Stimulated activated effector memory CD8-positive, alpha-beta T cell treated with anti-CD3 and anti-CD28 coated beads, Interleukin-12 subunit alpha, Interleukin-12 subunit beta, amount 100 ng/mL, for 72 hours (primary cell): ENCODE results near the gene MAP3K5.
"Not testable (repeated sequence)": the region's sequence is repeated elsewhere in the genome, so short reads cannot be mapped to it uniquely, and the experiment has no call there.

Experiments used
- ATAC-seq: fragments of 150-1000 bp; cut with Tn5 transposase; 2 replicates; pipeline ENCODE4 v1.10.0; 2021
- DNase-seq, 2 donors: peaks; one replicate each; pipeline ENCODE4 v3.0.0; 2021 to 2022; ENCODE audit warnings: low spot score in 2 of 2
- H3K27ac Mint-ChIP-seq: one replicate; pipeline ENCODE4 v1.8.0; 2022; ENCODE audit warnings: mild to moderate bottlenecking, mixed read lengths
- H3K36me3 Mint-ChIP-seq: one replicate; pipeline ENCODE4 v1.8.0; 2022; ENCODE audit warnings: mild to moderate bottlenecking, mixed read lengths
- H3K4me1 Mint-ChIP-seq: one replicate; pipeline ENCODE4 v1.8.0; 2022; ENCODE audit warnings: mixed read lengths
- H3K4me3 Mint-ChIP-seq: one replicate; pipeline ENCODE4 v1.8.0; 2022; ENCODE audit warnings: mild to moderate bottlenecking, mixed read lengths
- H3K9me3 Mint-ChIP-seq: one replicate; pipeline ENCODE4 v1.8.0; 2022; ENCODE audit warnings: mixed read lengths

Gene MAP3K5

DNA sequence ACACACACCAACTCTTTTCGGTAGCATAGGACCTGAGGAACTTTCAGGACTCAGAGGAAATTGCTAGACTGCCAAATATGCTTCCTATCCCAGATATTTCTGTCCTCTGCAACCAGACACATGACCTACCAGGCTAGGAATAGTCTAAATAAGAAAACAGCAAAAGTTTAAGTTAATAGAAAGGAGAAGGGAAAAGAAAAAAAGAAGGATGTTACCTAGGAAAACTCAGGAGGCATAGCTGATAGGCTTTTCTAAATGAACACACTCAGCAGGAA, 74.6 kb downstream of the MAP3K5 start:
- no peak overlapping the region for H3K4me3 Mint-ChIP-seq
- H3K36me3 Mint-ChIP-seq = no peaks in the 10 kb centered on the region
- ATAC-seq = no peak
- H3K4me1 Mint-ChIP-seq = peaks cover 41% of the 10 kb centered on the region
- no peak overlapping the region for H3K27ac Mint-ChIP-seq
- H3K9me3 Mint-ChIP-seq = no peaks in the 10 kb centered on the region
- DNase-seq = no peak

DNA sequence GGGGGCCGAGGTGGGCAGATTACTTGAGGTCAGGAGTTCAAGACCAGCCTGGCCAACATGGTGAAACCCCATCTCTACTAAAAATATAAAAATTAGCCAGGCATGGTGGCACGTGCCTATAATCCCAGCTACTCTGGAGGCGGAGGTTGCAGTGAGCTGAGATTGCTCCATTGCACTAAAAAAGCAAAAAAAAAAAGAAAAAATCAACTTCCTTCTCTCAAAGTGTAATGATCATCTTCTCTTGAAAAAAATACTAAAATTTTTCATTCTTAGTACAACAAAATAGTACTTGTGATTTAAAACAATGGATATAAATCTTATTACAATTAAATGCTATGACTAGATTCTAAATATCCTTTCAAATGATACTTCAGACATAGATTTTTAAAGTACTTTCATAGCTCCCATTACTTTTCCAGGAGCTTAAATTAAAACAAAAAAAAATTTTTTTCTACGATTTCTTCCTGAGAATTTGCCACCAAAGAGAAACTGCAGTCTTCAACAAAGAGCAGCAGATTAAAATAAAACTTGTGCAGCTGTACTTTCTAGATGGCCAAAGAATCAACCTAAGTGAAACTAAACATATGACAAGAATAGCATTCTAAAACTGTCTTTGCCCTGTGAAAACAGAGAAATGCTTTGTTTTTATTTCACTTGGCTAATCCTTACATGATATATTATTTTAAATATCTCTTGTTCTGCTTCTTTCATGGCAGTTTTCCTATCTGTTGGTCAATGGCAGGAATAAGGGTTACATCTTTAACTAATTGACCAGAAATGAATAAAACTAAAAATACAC, 75.2 kb downstream of the MAP3K5 start:
- ATAC-seq (no peak), DNase-seq (no peak)
- Mint-ChIP-seq H3K4me1 (peaks cover 42% of the 10 kb centered on the region), H3K27ac (no peak overlapping the region), H3K36me3 (no peaks in the 10 kb centered on the region), H3K4me3 (no peak overlapping the region), H3K9me3 (no peaks in the 10 kb centered on the region)

DNA sequence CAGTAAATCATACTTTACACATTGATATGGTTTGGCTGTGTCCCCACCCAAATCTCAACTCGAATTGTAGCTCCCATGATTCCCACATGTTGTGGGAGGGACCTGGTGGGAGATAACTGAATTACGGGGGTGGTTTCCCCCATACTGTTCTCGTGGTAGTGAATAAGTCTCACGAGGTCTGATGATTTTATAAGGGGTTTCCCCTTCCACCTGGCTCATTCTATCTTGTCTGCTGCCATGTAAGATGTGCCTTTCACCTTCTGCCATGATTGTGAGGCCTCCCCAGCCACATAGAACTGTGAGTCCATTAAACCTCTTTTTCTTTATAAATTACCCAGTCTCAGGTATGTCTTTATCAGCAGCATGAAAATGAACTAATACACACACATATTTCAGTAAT, 79.6 kb downstream of the MAP3K5 start:
- not testable (repeated sequence) for H3K4me3 Mint-ChIP-seq, H3K36me3 Mint-ChIP-seq, H3K27ac Mint-ChIP-seq, ATAC-seq, DNase-seq, H3K9me3 Mint-ChIP-seq
- peaks cover 24% of the 10 kb centered on the region for H3K4me1 Mint-ChIP-seq

DNA sequence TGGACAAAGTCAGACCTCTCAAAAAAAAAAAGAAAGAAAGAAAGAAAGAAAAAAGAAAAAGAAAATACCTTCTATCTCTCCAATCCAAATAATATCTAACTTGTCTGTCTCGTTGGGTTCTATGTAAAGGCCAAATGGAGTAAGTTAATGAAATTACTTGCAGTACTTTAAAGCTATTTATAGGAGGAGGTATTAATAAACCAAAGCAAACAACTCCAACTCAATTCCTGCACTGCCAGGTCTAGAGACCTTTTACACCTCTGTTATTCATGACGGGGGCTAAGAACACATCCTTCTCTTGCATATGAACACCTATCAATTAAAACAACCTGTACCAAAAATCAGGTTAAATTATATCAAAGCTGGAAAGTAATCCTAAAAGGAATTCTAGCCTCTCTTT, 80.6 kb downstream of the MAP3K5 start:
- Mint-ChIP-seq H3K9me3 (no peaks in the 10 kb centered on the region), H3K36me3 (no peaks in the 10 kb centered on the region), H3K27ac (no peak overlapping the region), H3K4me1 (peaks cover 28% of the 10 kb centered on the region), H3K4me3 (no peak overlapping the region)
- ATAC-seq (no peak), DNase-seq (no peak)

DNA sequence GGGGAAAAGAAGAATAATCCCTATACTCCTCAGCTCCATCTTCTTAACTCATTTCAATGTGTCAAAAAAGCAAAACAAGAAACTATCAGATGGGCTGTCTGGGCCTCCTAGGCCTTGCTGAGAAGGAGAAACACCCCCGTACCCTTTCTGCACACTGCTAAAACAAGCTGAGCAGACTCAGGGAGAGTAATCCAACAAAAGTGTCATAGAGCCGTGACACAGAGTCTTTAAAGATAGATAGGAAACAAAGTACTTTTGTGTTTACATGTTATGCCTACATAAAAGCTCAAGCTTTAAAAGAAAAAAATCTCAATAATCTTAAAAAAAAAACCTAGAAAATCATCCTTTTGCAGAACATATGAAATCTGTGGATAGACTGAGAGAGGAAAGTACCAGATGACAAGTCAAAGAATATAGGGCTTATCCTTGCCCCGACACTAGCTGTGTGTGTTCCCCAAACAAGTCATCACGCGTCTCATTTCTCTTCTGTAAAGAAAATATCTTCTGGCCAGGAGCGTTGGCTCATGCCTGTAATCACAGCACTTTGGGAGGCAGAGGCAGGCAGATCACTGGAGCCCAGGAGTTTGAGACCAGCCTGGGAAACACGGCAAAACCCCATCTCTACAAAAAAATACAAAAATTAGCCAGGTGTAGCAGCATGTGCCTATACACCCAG, 81.3 kb downstream of the MAP3K5 start:
- H3K27ac Mint-ChIP-seq = no peak overlapping the region
- H3K9me3 Mint-ChIP-seq = no peaks in the 10 kb centered on the region
- ATAC-seq = no peak
- DNase-seq = no peak
- H3K36me3 Mint-ChIP-seq = no peaks in the 10 kb centered on the region
- peaks cover 29% of the 10 kb centered on the region for H3K4me1 Mint-ChIP-seq
- no peak overlapping the region for H3K4me3 Mint-ChIP-seq

DNA sequence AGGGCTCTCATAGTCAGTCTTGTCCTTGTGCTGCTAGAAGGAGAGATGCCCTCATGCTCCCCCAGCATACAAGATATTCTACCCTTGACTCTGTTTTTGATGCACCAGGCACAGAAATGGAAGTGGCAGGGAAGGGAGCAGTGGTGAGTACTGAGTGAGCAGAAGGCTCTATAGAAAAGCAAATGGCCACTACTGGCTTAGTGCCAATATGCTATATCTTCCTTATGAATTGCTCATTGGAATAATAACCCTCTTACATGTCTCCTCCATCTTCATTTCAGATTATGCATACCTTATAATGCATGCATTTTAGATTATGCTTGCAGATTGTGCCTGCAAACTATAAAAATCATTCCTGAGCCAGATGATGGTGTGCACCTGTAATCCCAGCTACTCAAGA, 82.8 kb downstream of the MAP3K5 start:
- H3K4me1 Mint-ChIP-seq = peaks cover 31% of the 10 kb centered on the region
- ATAC-seq (no peak), DNase-seq (no peak)
- H3K27ac Mint-ChIP-seq = no peak overlapping the region
- no peaks in the 10 kb centered on the region for H3K36me3 Mint-ChIP-seq
- H3K9me3 Mint-ChIP-seq = no peaks in the 10 kb centered on the region
- no peak overlapping the region for H3K4me3 Mint-ChIP-seq

DNA sequence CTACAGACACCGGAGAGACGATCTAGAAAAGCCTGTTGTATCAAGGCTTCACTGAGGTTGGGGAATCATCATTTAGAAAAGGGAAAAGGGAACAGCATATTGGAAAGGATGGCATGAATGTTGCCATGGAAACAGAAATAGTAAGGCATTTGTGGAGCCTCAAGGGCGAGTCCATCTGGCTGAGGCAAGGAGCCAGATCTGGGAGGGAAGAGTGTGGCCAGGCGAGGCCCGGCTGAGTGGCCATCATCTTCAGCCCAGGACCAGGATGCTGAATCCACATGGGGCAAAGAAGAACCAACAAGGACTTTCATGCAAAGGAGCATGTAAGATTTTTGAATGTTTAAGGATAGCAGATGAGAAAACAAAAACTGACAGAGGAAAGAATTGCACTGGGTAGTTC, 85.8 kb downstream of the MAP3K5 start:
- no peak overlapping the region for H3K4me3 Mint-ChIP-seq
- peak overlapping the region; percentile 27 for H3K27ac Mint-ChIP-seq
- H3K36me3 Mint-ChIP-seq = no peaks in the 10 kb centered on the region
- no peaks in the 10 kb centered on the region for H3K9me3 Mint-ChIP-seq
- no peak for DNase-seq
- ATAC-seq = no peak
- H3K4me1 Mint-ChIP-seq = peaks cover 33% of the 10 kb centered on the region

DNA sequence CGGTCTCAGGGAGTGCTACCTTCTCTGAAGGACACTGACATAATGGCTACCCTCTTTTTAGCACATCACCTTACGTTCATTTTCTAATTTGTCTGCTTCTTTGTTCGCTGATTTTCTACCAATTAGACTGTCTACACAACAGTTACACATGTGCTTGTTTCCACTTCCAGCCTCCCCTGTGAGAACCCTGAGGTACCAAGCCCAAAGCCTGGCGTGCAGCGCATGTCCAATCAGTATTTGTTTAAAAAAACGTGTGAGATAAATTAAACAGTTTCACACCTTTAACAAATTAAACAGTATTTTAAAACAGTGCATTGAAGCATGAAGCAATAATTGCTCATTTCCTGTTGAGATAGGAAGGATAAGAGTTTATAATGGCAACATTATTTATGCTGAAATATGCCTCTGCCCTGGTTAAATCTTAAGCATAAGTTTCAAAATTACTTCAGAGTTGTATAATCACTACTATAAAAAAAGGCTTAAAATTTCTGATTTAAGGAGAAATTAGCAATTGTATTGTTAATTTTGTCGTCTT, 88.9 kb downstream of the MAP3K5 start:
- H3K36me3 Mint-ChIP-seq = peaks cover 8% of the 10 kb centered on the region
- no peak overlapping the region for H3K4me3 Mint-ChIP-seq
- no peak for DNase-seq
- ATAC-seq = no peak
- H3K4me1 Mint-ChIP-seq = peaks cover 50% of the 10 kb centered on the region
- peak overlapping the region; percentile 68 for H3K27ac Mint-ChIP-seq
- no peaks in the 10 kb centered on the region for H3K9me3 Mint-ChIP-seq

DNA sequence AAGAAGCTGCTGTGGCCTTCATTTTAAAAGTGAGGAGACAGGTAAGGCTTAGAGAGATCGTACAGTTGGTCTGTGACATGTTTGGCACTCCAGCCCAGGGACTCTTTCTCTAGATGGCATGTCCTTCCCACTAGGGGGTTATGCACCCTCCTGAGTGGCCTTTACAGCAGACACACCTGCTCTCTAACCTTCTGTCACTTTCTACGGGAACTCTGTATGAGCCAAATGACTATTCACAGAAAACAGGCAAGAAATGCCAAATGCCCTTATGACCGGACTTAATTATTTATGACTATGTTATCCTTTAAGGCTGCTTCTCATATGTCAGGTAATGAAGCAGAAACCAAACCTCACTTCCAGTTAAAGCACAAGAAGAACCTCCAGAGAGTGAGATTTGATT, 91.2 kb downstream of the MAP3K5 start:
- H3K9me3 Mint-ChIP-seq = no peaks in the 10 kb centered on the region
- no peak for ATAC-seq
- no peak overlapping the region for H3K27ac Mint-ChIP-seq
- peaks cover 31% of the 10 kb centered on the region for H3K36me3 Mint-ChIP-seq
- DNase-seq = no peak
- H3K4me3 Mint-ChIP-seq = no peak overlapping the region
- H3K4me1 Mint-ChIP-seq = peaks cover 35% of the 10 kb centered on the region

DNA sequence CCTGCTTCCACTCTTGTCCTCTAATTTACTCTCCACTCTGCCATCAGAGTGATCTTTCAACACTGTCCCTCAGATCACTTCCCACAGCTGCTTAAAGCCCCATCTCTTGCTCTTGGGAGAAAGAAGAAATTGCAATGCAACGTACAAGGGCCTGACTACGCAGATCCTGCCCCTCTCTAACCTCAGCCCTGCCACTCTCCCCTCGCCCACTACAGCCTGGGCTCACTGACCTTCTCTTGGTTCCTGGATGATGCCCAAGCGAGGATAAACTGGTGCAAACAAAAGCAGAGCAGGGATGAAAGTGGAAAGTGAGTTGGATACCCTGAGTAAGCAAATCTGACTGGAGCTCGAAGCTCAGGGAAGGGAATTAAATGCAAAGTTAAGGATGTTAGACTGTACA, 92.9 kb downstream of the MAP3K5 start:
- Mint-ChIP-seq H3K27ac (no peak overlapping the region), H3K4me3 (no peak overlapping the region), H3K4me1 (peaks cover 32% of the 10 kb centered on the region), H3K36me3 (peaks cover 47% of the 10 kb centered on the region), H3K9me3 (no peaks in the 10 kb centered on the region)
- ATAC-seq (no peak), DNase-seq (no peak)

DNA sequence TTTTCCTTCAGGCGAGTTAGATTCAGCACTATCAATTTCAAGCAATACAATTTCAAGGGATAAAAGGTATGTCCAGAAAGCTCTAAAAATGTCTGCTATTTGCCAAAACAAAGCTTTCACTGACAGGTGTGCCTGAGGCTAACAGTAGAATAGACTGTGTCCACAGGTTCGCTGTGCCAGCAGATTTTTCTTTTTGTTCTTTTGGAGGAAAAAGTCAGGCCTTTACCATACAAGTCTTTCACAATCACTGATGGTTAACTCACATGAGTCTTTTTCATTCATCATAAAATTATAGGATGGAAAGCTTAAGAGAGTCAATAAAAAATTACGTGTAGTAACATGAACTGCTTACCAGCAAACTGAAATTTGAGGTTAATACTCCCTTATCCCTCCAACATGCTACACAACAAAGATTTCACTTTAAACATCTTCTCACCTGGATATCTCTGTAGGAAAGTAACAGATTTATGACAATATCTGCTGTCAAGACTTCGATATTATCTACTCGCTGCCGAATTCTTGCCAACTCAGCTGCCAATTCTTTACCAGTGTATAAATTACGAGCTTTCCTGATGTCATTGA, 95.4 kb downstream of the MAP3K5 start:
- Mint-ChIP-seq H3K4me3 (no peak overlapping the region), H3K36me3 (peaks cover 71% of the 10 kb centered on the region), H3K9me3 (no peaks in the 10 kb centered on the region), H3K4me1 (peaks cover 26% of the 10 kb centered on the region), H3K27ac (no peak overlapping the region)
- no peak for DNase-seq
- ATAC-seq = no peak

DNA sequence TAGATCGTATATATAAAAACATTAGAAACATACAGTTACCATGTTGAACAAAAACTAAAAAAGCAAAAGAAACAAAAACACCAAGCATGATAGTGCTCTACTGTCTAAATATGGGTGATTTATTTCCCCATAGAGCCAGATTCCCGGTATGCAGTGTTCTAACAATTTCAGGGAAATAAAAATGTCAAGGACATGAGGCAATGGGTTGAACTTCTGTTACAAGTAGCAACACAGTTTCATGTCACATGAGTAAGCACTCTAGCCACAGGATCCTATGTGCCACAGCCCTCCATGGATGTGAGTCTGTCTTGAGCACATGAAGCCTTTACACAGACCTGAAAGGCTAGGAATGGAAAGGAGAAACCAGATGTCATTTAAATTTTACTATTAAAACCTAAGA, 96.0 kb downstream of the MAP3K5 start:
- Mint-ChIP-seq H3K36me3 (peaks cover 77% of the 10 kb centered on the region), H3K4me1 (peaks cover 23% of the 10 kb centered on the region), H3K9me3 (no peaks in the 10 kb centered on the region), H3K27ac (no peak overlapping the region), H3K4me3 (no peak overlapping the region)
- DNase-seq (no peak), ATAC-seq (no peak)

DNA sequence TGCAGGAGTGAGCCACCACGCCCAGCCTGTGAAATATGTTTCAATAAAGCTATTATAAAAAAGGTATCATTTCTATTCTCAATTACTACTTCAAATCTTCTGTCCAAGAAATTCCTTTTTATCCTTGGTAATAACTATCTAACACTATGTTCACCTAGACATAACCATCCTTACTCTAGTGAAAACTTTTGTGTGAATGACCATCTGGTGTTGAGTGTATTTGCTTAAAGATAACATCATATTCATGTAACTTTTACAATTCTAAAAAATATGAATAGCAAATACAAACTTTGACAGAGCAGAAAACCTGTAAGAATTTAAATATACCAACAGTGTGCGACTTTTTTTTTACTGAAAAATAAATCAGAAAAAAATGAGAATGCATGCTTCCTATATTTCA, 96.9 kb downstream of the MAP3K5 start:
- H3K36me3 Mint-ChIP-seq = peaks cover 80% of the 10 kb centered on the region

DNA sequence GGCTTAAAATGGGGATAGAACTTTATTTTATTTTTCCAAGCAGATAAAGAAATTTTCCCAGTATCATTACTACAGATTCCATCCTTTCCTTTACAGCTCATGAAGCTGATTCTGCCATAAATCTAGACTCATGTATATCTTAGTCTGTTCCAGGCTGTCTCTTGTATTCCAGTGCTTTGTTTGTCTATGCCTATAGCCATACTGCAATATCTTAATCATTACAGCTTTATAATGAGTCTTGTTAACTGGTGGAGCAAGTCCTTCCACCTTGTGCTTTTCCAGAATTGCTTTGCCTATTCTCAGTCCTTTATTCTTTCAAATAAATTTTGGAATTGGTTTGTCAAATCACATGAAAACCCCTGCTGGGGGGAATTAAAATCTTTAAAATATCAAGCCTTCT, 99.2 kb downstream of the MAP3K5 start:
- Mint-ChIP-seq H3K4me3 (no peak overlapping the region), H3K4me1 (no peaks in the 10 kb centered on the region), H3K36me3 (peaks cover 69% of the 10 kb centered on the region), H3K27ac (no peak overlapping the region), H3K9me3 (no peaks in the 10 kb centered on the region)
- no peak for ATAC-seq
- DNase-seq = no peak

More for the DNA sequence above, 96.9 kb downstream of the MAP3K5 start:
- Mint-ChIP-seq H3K27ac (no peak overlapping the region), H3K9me3 (no peaks in the 10 kb centered on the region), H3K4me1 (peaks cover 15% of the 10 kb centered on the region), H3K4me3 (no peak overlapping the region)
- DNase-seq (no peak), ATAC-seq (no peak)

DNA sequence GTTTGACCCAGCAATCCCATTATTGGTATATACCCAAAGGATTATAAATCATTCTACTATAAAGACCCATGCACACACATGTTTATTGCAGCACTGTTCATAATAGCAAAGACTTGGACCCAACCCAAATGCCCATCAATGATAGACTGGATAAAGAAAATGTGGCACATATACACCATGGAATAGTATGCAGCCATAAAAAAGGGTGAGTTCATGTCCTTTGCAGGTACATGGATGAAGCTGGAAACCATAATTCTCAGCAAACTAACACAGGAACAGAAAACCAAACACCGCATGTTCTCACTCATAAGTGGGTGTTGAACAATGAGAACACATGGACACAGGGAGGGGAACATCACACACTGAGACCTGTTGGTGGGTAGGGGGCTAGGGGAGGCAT, 104.4 kb downstream of the MAP3K5 start:
- Mint-ChIP-seq H3K4me1 (peaks cover 21% of the 10 kb centered on the region), H3K36me3 (peaks cover 19% of the 10 kb centered on the region)
- H3K4me3 Mint-ChIP-seq, H3K9me3 Mint-ChIP-seq, ATAC-seq, H3K27ac Mint-ChIP-seq, DNase-seq: not testable (repeated sequence)

DNA sequence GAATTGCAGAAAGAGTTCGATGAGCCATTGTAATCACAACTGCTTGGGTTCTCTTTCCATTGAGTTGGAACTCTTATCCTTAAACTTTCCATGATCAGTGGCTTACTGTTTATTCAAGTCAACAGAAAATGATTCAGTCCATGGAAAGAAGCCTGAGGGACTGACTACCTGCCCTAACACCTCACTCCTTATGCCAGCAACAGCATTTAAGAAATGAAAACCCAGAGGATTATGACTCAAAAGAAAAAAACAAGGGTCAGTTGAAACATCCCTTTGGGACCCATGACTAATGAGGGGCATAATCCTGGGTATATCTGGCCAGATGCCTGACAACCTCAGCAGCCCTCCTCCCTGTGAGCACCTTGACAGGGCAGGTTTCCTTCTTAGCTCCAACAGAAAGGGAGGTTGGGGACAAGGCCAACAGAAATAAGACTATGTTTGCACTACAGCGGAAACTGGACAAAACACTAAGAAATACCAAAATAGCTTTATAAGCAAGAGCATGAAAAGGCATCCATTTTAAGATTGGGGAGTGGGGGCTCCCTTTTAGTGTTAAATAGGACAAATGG, 106.7 kb downstream of the MAP3K5 start:
- Mint-ChIP-seq H3K36me3 (no peaks in the 10 kb centered on the region), H3K4me1 (peaks cover 21% of the 10 kb centered on the region), H3K9me3 (no peaks in the 10 kb centered on the region), H3K4me3 (no peak overlapping the region), H3K27ac (peak overlapping the region; percentile 1)
- DNase-seq (no peak), ATAC-seq (no peak)
